H1 (cell line): ENCODE measurements around the gene CDK4. TPM values are rescaled to one million over a fixed set of nuclear protein-coding genes. Genes with fewer than 3 reads are reported as not detected.

Experiments used
- ASH2L ChIP-seq: fragments of 200-600, 300-600 bp; sonication (generic); IDR thresholded peaks from one replicate; pipeline ENCODE4 v1.7.1; 2017; ENCODE audit warnings: low read length
- EP300 ChIP-seq, 2 experiments: IDR thresholded peaks; 1 replicate in 1 of 2; 2 replicates in 1 of 2; pipeline ENCODE4 v1.6.1; 2011 to 2012; ENCODE audit warnings: low read depth in 2 of 2, low read length in 2 of 2, mild to moderate bottlenecking in 2 of 2, borderline replicate concordance in 1 of 2, inconsistent platforms in 1 of 2, moderate library complexity in 1 of 2
- NANOG ChIP-seq: IDR thresholded peaks from 2 replicates; pipeline ENCODE4 v1.6.1; 2011; ENCODE audit warnings: low read length, low read depth, mild to moderate bottlenecking, inconsistent platforms; ENCODE audit not compliant: insufficient read depth, poor library complexity, severe bottlenecking
- NRF1 ChIP-seq: IDR thresholded peaks from 2 replicates; pipeline ENCODE4 v1.6.1; 2011; ENCODE audit warnings: mild to moderate bottlenecking, low read depth, low read length, improper control_type of control experiment
- SAP30 ChIP-seq: fragments of 300-600 bp; sonication (generic); IDR thresholded peaks from 2 replicates; pipeline ENCODE4 v1.7.1; 2012; ENCODE audit warnings: low read length, moderate library complexity, mild to moderate bottlenecking, inconsistent platforms; ENCODE audit not compliant: insufficient read depth, insufficient replicate concordance
- SIN3A ChIP-seq, 2 experiments: IDR thresholded peaks in 1 of 2; conservative IDR thresholded peaks in 1 of 2; 2 replicates each; pipeline ENCODE4 v1.6.1; 2011 to 2012; ENCODE audit warnings: low read length in 2 of 2, improper control_type of control experiment in 1 of 2, low read depth in 1 of 2, mild to moderate bottlenecking in 1 of 2
- SP4 ChIP-seq: IDR thresholded peaks from 2 replicates; pipeline ENCODE4 v1.6.1; 2012; ENCODE audit warnings: low read length, inconsistent platforms
- polyA plus RNA-seq, 7 experiments: library from polyadenylated mRNA; depleted of rRNA in 3 of 7; stranded (reverse) in 5 of 7; unstranded in 2 of 7; fragments of >200 nt in 5 of 7; fragments of 200-250 nt in 2 of 7; gene quantifications; 1 replicate in 5 of 7; 2 replicates in 1 of 7; 4 replicates in 1 of 7; pipeline versions ENCODE4 v1.2.1 to v1.2.3, GENCODE V29; 2011 to 2013; ENCODE audit warnings: missing spikeins in 2 of 7, mixed read lengths in 2 of 7
- total RNA-seq: library from RNA; stranded (reverse); fragmentation: NEBNext Ultra II Directional; extraction: Animal tissue kit (Norgen Biotek cat#: 25700); gene quantifications from 2 replicates; pipeline ENCODE4 v1.2.1, GENCODE V29; 2021
- TF ChIP-seq, protein P1 (sequence below): fragments of 300-600 bp; sonication (generic); IDR thresholded peaks from 2 replicates; pipeline ENCODE4 v1.7.1; 2012; ENCODE audit warnings: low read length, moderate library complexity, mild to moderate bottlenecking, inconsistent platforms; ENCODE audit not compliant: insufficient replicate concordance
- TF ChIP-seq, protein P2 (sequence below): IDR thresholded peaks from 2 replicates; pipeline ENCODE4 v1.6.1; 2012; ENCODE audit warnings: inconsistent platforms
- TF ChIP-seq, protein P3 (sequence below): IDR thresholded peaks from 2 replicates; pipeline ENCODE4 v1.6.1; 2011; ENCODE audit warnings: low read depth, mild to moderate bottlenecking, low read length; ENCODE audit not compliant: insufficient read depth

The CDK4 gene
- total and polyA plus RNA-seq, 2 of the 8 experiments (the other 6 are each of a cell fraction or from before 2014, with no cell fraction given) = 174 to 368 TPM

DNA sequence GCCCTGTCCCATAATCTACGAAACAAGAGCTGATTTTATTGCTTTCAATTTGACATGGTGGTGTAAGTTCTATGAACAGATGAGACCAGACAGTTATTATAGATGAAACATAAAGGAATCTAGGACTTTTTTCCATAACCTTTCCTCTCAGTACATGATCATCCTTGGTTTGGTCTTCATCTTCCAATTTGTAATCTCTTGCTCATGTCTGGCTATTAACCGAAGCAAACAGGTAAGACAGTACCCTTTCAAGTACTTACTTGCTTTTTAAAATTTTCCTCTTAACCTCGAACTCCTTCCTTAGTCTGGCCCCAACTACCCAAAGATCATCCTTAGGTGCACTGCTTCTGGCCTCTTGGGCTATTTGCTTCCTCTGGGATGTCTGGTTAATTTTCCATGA is 6.1 kb downstream of the CDK4 start (continued):
- TF ChIP-seq, protein P1, sequence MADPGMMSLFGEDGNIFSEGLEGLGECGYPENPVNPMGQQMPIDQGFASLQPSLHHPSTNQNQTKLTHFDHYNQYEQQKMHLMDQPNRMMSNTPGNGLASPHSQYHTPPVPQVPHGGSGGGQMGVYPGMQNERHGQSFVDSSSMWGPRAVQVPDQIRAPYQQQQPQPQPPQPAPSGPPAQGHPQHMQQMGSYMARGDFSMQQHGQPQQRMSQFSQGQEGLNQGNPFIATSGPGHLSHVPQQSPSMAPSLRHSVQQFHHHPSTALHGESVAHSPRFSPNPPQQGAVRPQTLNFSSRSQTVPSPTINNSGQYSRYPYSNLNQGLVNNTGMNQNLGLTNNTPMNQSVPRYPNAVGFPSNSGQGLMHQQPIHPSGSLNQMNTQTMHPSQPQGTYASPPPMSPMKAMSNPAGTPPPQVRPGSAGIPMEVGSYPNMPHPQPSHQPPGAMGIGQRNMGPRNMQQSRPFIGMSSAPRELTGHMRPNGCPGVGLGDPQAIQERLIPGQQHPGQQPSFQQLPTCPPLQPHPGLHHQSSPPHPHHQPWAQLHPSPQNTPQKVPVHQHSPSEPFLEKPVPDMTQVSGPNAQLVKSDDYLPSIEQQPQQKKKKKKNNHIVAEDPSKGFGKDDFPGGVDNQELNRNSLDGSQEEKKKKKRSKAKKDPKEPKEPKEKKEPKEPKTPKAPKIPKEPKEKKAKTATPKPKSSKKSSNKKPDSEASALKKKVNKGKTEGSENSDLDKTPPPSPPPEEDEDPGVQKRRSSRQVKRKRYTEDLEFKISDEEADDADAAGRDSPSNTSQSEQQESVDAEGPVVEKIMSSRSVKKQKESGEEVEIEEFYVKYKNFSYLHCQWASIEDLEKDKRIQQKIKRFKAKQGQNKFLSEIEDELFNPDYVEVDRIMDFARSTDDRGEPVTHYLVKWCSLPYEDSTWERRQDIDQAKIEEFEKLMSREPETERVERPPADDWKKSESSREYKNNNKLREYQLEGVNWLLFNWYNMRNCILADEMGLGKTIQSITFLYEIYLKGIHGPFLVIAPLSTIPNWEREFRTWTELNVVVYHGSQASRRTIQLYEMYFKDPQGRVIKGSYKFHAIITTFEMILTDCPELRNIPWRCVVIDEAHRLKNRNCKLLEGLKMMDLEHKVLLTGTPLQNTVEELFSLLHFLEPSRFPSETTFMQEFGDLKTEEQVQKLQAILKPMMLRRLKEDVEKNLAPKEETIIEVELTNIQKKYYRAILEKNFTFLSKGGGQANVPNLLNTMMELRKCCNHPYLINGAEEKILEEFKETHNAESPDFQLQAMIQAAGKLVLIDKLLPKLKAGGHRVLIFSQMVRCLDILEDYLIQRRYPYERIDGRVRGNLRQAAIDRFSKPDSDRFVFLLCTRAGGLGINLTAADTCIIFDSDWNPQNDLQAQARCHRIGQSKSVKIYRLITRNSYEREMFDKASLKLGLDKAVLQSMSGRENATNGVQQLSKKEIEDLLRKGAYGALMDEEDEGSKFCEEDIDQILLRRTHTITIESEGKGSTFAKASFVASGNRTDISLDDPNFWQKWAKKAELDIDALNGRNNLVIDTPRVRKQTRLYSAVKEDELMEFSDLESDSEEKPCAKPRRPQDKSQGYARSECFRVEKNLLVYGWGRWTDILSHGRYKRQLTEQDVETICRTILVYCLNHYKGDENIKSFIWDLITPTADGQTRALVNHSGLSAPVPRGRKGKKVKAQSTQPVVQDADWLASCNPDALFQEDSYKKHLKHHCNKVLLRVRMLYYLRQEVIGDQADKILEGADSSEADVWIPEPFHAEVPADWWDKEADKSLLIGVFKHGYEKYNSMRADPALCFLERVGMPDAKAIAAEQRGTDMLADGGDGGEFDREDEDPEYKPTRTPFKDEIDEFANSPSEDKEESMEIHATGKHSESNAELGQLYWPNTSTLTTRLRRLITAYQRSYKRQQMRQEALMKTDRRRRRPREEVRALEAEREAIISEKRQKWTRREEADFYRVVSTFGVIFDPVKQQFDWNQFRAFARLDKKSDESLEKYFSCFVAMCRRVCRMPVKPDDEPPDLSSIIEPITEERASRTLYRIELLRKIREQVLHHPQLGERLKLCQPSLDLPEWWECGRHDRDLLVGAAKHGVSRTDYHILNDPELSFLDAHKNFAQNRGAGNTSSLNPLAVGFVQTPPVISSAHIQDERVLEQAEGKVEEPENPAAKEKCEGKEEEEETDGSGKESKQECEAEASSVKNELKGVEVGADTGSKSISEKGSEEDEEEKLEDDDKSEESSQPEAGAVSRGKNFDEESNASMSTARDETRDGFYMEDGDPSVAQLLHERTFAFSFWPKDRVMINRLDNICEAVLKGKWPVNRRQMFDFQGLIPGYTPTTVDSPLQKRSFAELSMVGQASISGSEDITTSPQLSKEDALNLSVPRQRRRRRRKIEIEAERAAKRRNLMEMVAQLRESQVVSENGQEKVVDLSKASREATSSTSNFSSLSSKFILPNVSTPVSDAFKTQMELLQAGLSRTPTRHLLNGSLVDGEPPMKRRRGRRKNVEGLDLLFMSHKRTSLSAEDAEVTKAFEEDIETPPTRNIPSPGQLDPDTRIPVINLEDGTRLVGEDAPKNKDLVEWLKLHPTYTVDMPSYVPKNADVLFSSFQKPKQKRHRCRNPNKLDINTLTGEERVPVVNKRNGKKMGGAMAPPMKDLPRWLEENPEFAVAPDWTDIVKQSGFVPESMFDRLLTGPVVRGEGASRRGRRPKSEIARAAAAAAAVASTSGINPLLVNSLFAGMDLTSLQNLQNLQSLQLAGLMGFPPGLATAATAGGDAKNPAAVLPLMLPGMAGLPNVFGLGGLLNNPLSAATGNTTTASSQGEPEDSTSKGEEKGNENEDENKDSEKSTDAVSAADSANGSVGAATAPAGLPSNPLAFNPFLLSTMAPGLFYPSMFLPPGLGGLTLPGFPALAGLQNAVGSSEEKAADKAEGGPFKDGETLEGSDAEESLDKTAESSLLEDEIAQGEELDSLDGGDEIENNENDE = no peak
- TF ChIP-seq, protein P2, sequence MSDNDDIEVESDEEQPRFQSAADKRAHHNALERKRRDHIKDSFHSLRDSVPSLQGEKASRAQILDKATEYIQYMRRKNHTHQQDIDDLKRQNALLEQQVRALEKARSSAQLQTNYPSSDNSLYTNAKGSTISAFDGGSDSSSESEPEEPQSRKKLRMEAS = no peak
- TF ChIP-seq EP300 (IDR thresholded peaks at IDR 0.05; ENCODE audit: borderline replicate concordance in 1 of 2, low read depth in 2 of 2, low read length in 2 of 2) = no peak
- no peak for TF ChIP-seq NANOG
- no peak for TF ChIP-seq NRF1
- no peak for TF ChIP-seq SP4
- TF ChIP-seq SIN3A (conservative IDR thresholded peaks at IDR 0.05 in 1 of 2, IDR thresholded peaks at IDR 0.05 in 1 of 2; ENCODE audit: low read depth in 1 of 2, low read length in 2 of 2) = no peak
- TF ChIP-seq ASH2L = no peak
- TF ChIP-seq, protein P3, sequence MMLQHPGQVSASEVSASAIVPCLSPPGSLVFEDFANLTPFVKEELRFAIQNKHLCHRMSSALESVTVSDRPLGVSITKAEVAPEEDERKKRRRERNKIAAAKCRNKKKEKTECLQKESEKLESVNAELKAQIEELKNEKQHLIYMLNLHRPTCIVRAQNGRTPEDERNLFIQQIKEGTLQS = no peak
- TF ChIP-seq SAP30 = no peak
